OCI-LY1 (cell line): ENCODE data around the gene SPNS2.

Experiments
- H2AFZ ChIP-seq: fragments of 200-600 bp; sonication (generic), shearing (Covaris generic); 2 replicates; pipeline ENCODE4 v1.6.0; 2014; ENCODE audit warnings: antibody characterized with exemption, mild to moderate bottlenecking, low read length
- H3F3A ChIP-seq: fragments of 200-600 bp; sonication (generic), shearing (Covaris generic); 2 replicates; pipeline ENCODE4 v1.6.0; 2014; ENCODE audit warnings: mild to moderate bottlenecking, antibody characterized with exemption, low read length, moderate library complexity; ENCODE audit not compliant: insufficient read depth
- H3K27ac ChIP-seq: fragments of 200-600 bp; sonication (generic); 2 replicates; pipeline ENCODE4 v1.5.1; 2014; ENCODE audit warnings: low read length, mixed run types, mild to moderate bottlenecking, low read depth; ENCODE audit not compliant: poor library complexity, severe bottlenecking
- H3K27me3 ChIP-seq: fragments of 200-600 bp; sonication (generic); 2 replicates; pipeline ENCODE4 v1.6.0; 2014; ENCODE audit warnings: antibody characterized with exemption, mild to moderate bottlenecking, low read length, moderate library complexity; ENCODE audit not compliant: insufficient read depth
- H3K36me3 ChIP-seq: fragments of 200-600 bp; sonication (generic); 2 replicates; pipeline ENCODE4 v1.6.1; 2014; ENCODE audit warnings: mild to moderate bottlenecking, antibody characterized with exemption, low read length, moderate library complexity, mixed read lengths; ENCODE audit not compliant: insufficient read depth
- H3K4me1 ChIP-seq: fragments of 200-600 bp; sonication (generic); 2 replicates; pipeline ENCODE4 v1.5.1; 2014; ENCODE audit warnings: mild to moderate bottlenecking, low read length, moderate library complexity; ENCODE audit not compliant: insufficient read depth, severe bottlenecking
- H3K4me2 ChIP-seq: fragments of 200-600 bp; sonication (generic), shearing (Covaris generic); 2 replicates; pipeline ENCODE4 v1.6.1; 2014; ENCODE audit warnings: low read length
- H3K4me3 ChIP-seq: fragments of 200-600 bp; sonication (generic); 2 replicates; pipeline ENCODE4 v1.5.1; 2014; ENCODE audit warnings: low read length, low read depth, mild to moderate bottlenecking, mixed read lengths; ENCODE audit not compliant: poor library complexity, severe bottlenecking
- H3K79me2 ChIP-seq: fragments of 200-600 bp; shearing (Covaris generic); 2 replicates; pipeline ENCODE4 v1.6.1; 2016; ENCODE audit warnings: mixed run types, low read length, mixed read lengths; ENCODE audit not compliant: insufficient read depth
- H3K9ac ChIP-seq: fragments of 200-600 bp; sonication (generic), shearing (Covaris generic); 2 replicates; pipeline ENCODE4 v1.6.1; 2014; ENCODE audit warnings: mild to moderate bottlenecking, low read length, mixed read lengths
- H3K9me2 ChIP-seq: fragments of 200-600 bp; sonication (generic), shearing (Covaris generic); 2 replicates; pipeline ENCODE4 v1.6.1; 2014; ENCODE audit warnings: low read depth, mild to moderate bottlenecking, low read length, mixed read lengths
- H3K9me3 ChIP-seq: fragments of 200-600 bp; shearing (Covaris generic); 2 replicates; pipeline ENCODE4 v1.6.1; 2014; ENCODE audit warnings: low read length, mixed read lengths
- H4K20me1 ChIP-seq: fragments of 200-600 bp; sonication (generic), shearing (Covaris generic); 2 replicates; pipeline ENCODE4 v1.6.0; 2016; ENCODE audit warnings: mild to moderate bottlenecking, low read length; ENCODE audit not compliant: insufficient read depth
- CTCF ChIP-seq: fragments of 200-600 bp; sonication (generic), shearing (Covaris generic); IDR thresholded peaks from 2 replicates; pipeline ENCODE4 v1.5.1; 2017; ENCODE audit warnings: mild to moderate bottlenecking, antibody characterized with exemption, low read length, moderate library complexity, mixed read lengths
- EZH2 ChIP-seq: fragments of 200-600 bp; sonication (generic), shearing (Covaris generic); IDR thresholded peaks from 2 replicates; pipeline ENCODE4 v1.8.0; 2017; ENCODE audit warnings: borderline replicate concordance, mixed run types, mild to moderate bottlenecking, antibody characterized with exemption, low read length, moderate library complexity, mixed read lengths

Gene SPNS2

GRCh38 chr17:4483012-4483840 is 15.5 kb upstream of the SPNS2 start:
- no peak overlapping the region for H3K9ac ChIP-seq
- no peaks in the 10 kb centered on the region for H3K4me1 ChIP-seq
- no peak overlapping the region for H3K4me3 ChIP-seq
- H3K36me3 ChIP-seq = no peaks in the 10 kb centered on the region
- H3K27me3 ChIP-seq = peaks cover 8% of the 10 kb centered on the region; the same call in 1 of the 2 replicates
- TF ChIP-seq CTCF = no peak
- TF ChIP-seq EZH2 = no peak
- H3K27ac ChIP-seq = no peak overlapping the region
- no peak overlapping the region for H2AFZ ChIP-seq
- H3K9me3 ChIP-seq = no peaks in the 10 kb centered on the region
- H3K4me2 ChIP-seq = no peak overlapping the region
- H3K79me2 ChIP-seq = no peaks in the 10 kb centered on the region
- H3K9me2 ChIP-seq = no peaks in the 10 kb centered on the region
- no peaks in the 10 kb centered on the region for H4K20me1 ChIP-seq
- H3F3A ChIP-seq = no peaks in the 10 kb centered on the region

GRCh38 chr17:4485676-4486646 is 12.7 kb upstream of the SPNS2 start:
- Histone ChIP-seq H4K20me1 (no peaks in the 10 kb centered on the region), H3K4me3 (no peak overlapping the region), H3K4me1 (no peaks in the 10 kb centered on the region), H2AFZ (no peak overlapping the region), H3K36me3 (no peaks in the 10 kb centered on the region), H3K27me3 (0 out of 2 replicates have a peak, but pooled peaks cover 3% of the 10 kb centered on the region), H3K79me2 (no peaks in the 10 kb centered on the region), H3K9me2 (no peaks in the 10 kb centered on the region), H3K27ac (no peak overlapping the region), H3F3A (no peaks in the 10 kb centered on the region), H3K9me3 (no peaks in the 10 kb centered on the region), H3K4me2 (no peak overlapping the region), H3K9ac (no peak overlapping the region)
- TF ChIP-seq EZH2 (no peak), CTCF (no peak)

- Histone ChIP-seq H3K36me3 (no peaks in the 10 kb centered on the region), H3K9me2 (no peaks in the 10 kb centered on the region), H4K20me1 (no peaks in the 10 kb centered on the region), H3K9me3 (no peaks in the 10 kb centered on the region), H3F3A (no peaks in the 10 kb centered on the region), H3K27me3 (no peaks in the 10 kb centered on the region), H3K79me2 (no peaks in the 10 kb centered on the region), H2AFZ (no peak overlapping the region), H3K9ac (no peak overlapping the region), H3K4me1 (no peaks in the 10 kb centered on the region), H3K4me2 (no peak overlapping the region), H3K4me3 (no peak overlapping the region), H3K27ac (no peak overlapping the region)
- no peak for TF ChIP-seq CTCF
Observed at GRCh38 chr17:4487296-4487695, 11.4 kb upstream of the SPNS2 start.
